Measurements from ENCODE around the gene COMMD9. TPM values are rescaled to one million over a fixed set of nuclear protein-coding genes. Genes with fewer than 3 reads are reported as not detected.
"Not testable (repeated sequence)": the region's sequence is repeated elsewhere in the genome, so short reads cannot be mapped to it uniquely, and the experiment has no call there.

Gene COMMD9
- total RNA-seq (10 to 100 TPM; 30.2 to 37.5 TPM), polyA plus RNA-seq (10 to 100 TPM; 23.6 to 28.9 TPM)
- long read RNA-seq, donor 1, transcript COMMD9-201 (6 exons, 2,954 nt) = major isoform, 89 of 101 reads
- long read RNA-seq, donor 1, partial matches to known transcripts = 1 of 101 reads
- long read RNA-seq, donor 1, other reads (novel, unspliced or antisense) = 8 of 101 reads
- long read RNA-seq, donor 2, transcript COMMD9-201 (6 exons, 2,954 nt) = major isoform, 12 of 15 reads
- long read RNA-seq, donor 2, partial matches to known transcripts = 0 of 15 reads
- long read RNA-seq, donor 2, other reads (novel, unspliced or antisense) = 2 of 15 reads

GRCh38 chr11:36289226-36289852 is at the start of gene COMMD9:
Gene COMMD9 (minus strand): TSS chr11:36289424. CDS start chr11:36289412, 12 bp downstream.
- Histone ChIP-seq H3K27me3 (ENCODE audit: control insufficient read depth in 1 of 2, insufficient read depth in 2 of 2, low read length in 1 of 2) (no peaks in the 10 kb centered on the region), H3K27ac (ENCODE audit: low read depth in 1 of 2, low read length in 2 of 2) (no peak within 1 kb of the TSS), H3K36me3 (ENCODE audit: control insufficient read depth in 1 of 2, insufficient read depth in 2 of 2, low read length in 1 of 2) (no peaks in the 10 kb centered on the region), H3K4me1 (ENCODE audit: control insufficient read depth in 1 of 2, insufficient read depth in 2 of 2, low read length in 2 of 2) (no peaks in the 10 kb centered on the region), H3K9me3 (ENCODE audit: control insufficient read depth, low read length) (no peaks in the 10 kb centered on the region), H3K4me3 (ENCODE audit: low read length in 2 of 2) (peak within 1 kb of the TSS; percentile 55 to 78)
- peak; percentile 98 for ATAC-seq (ENCODE audit: low FRiP score)
- peak; percentile 97 to 98 for DNase-seq
- 1 to 2% methylated on average over 31 of the region's 31 CpGs for WGBS, 2 donors
- intact Hi-C loops (cut with DNase I) = no loop called here

GRCh38 chr11:36333897-36334296 is 44.7 kb upstream of the COMMD9 start:
- H3K36me3 ChIP-seq (ENCODE audit: control insufficient read depth in 1 of 2, insufficient read depth in 2 of 2, low read length in 1 of 2) = no peaks in the 10 kb centered on the region
- no peak overlapping the region for H3K27ac ChIP-seq (ENCODE audit: low read depth in 1 of 2, low read length in 2 of 2)
- H3K9me3 ChIP-seq (ENCODE audit: control insufficient read depth, low read length) = no peaks in the 10 kb centered on the region
- intact Hi-C loops (cut with DNase I) = no loop called here
- ATAC-seq (ENCODE audit: low FRiP score) (no peak), DNase-seq (no peak)
- H3K4me1 ChIP-seq (ENCODE audit: control insufficient read depth in 1 of 2, insufficient read depth in 2 of 2, low read length in 2 of 2) = no peaks in the 10 kb centered on the region
- H3K27me3 ChIP-seq (ENCODE audit: control insufficient read depth in 1 of 2, insufficient read depth in 2 of 2, low read length in 1 of 2) = no peaks in the 10 kb centered on the region
- WGBS, 2 donors = 64 to 67% methylated on average over 2 of the region's 2 CpGs
- no peak overlapping the region for H3K4me3 ChIP-seq (ENCODE audit: low read length in 2 of 2)

- intact Hi-C loops (cut with DNase I) = no loop called here
- H3K4me3 ChIP-seq (ENCODE audit: low read length in 2 of 2) = no peak overlapping the region
- H3K4me1 ChIP-seq (ENCODE audit: control insufficient read depth in 1 of 2, insufficient read depth in 2 of 2, low read length in 2 of 2) = no peaks in the 10 kb centered on the region
- DNase-seq = no peak
- no peak overlapping the region for H3K27ac ChIP-seq (ENCODE audit: low read depth in 1 of 2, low read length in 2 of 2)
- WGBS, 2 donors = 97% methylated on average over 1 of the region's 1 CpG
- H3K36me3 ChIP-seq (ENCODE audit: control insufficient read depth in 1 of 2, insufficient read depth in 2 of 2, low read length in 1 of 2) = no peaks in the 10 kb centered on the region
- H3K27me3 ChIP-seq (ENCODE audit: control insufficient read depth in 1 of 2, insufficient read depth in 2 of 2, low read length in 1 of 2) = no peaks in the 10 kb centered on the region
- ATAC-seq (ENCODE audit: low FRiP score) = no peak
- H3K9me3 ChIP-seq (ENCODE audit: control insufficient read depth, low read length) = no peaks in the 10 kb centered on the region
Observed at GRCh38 chr11:36333468-36333867, 44.2 kb upstream of the COMMD9 start.

- ATAC-seq (ENCODE audit: low FRiP score) = no peak
- Histone ChIP-seq H3K36me3 (ENCODE audit: control insufficient read depth in 1 of 2, insufficient read depth in 2 of 2, low read length in 1 of 2) (no peaks in the 10 kb centered on the region), H3K9me3 (ENCODE audit: control insufficient read depth, low read length) (no peaks in the 10 kb centered on the region), H3K27ac (ENCODE audit: low read depth in 1 of 2, low read length in 2 of 2) (no peak overlapping the region), H3K4me1 (ENCODE audit: control insufficient read depth in 1 of 2, insufficient read depth in 2 of 2, low read length in 2 of 2) (no peaks in the 10 kb centered on the region), H3K27me3 (ENCODE audit: control insufficient read depth in 1 of 2, insufficient read depth in 2 of 2, low read length in 1 of 2) (no peaks in the 10 kb centered on the region), H3K4me3 (ENCODE audit: low read length in 2 of 2) (no peak overlapping the region)
- DNase-seq = no peak
- intact Hi-C loops (cut with DNase I) = no loop called here
- 94 to 99% methylated on average over 2 of the region's 2 CpGs for WGBS, 2 donors
Observed at GRCh38 chr11:36330411-36330810, 41.2 kb upstream of the COMMD9 start.

GRCh38 chr11:36328966-36329673 is 39.9 kb upstream of the COMMD9 start:
- Histone ChIP-seq H3K27me3 (ENCODE audit: control insufficient read depth in 1 of 2, insufficient read depth in 2 of 2, low read length in 1 of 2) (no peaks in the 10 kb centered on the region), H3K4me1 (ENCODE audit: control insufficient read depth in 1 of 2, insufficient read depth in 2 of 2, low read length in 2 of 2) (no peaks in the 10 kb centered on the region), H3K27ac (ENCODE audit: low read depth in 1 of 2, low read length in 2 of 2) (no peak overlapping the region), H3K9me3 (ENCODE audit: control insufficient read depth, low read length) (no peaks in the 10 kb centered on the region), H3K36me3 (ENCODE audit: control insufficient read depth in 1 of 2, insufficient read depth in 2 of 2, low read length in 1 of 2) (no peaks in the 10 kb centered on the region), H3K4me3 (ENCODE audit: low read length in 2 of 2) (no peak overlapping the region)
- DNase-seq (no peak), ATAC-seq (ENCODE audit: low FRiP score) (no peak)
- intact Hi-C loops (cut with DNase I) = no loop called here
- WGBS, 2 donors = 81 to 84% methylated on average over 2 of the region's 2 CpGs

- Histone ChIP-seq H3K27ac (ENCODE audit: low read depth in 1 of 2, low read length in 2 of 2) (no peak overlapping the region), H3K9me3 (ENCODE audit: control insufficient read depth, low read length) (no peaks in the 10 kb centered on the region), H3K27me3 (ENCODE audit: control insufficient read depth in 1 of 2, insufficient read depth in 2 of 2, low read length in 1 of 2) (no peaks in the 10 kb centered on the region), H3K36me3 (ENCODE audit: control insufficient read depth in 1 of 2, insufficient read depth in 2 of 2, low read length in 1 of 2) (no peaks in the 10 kb centered on the region), H3K4me1 (ENCODE audit: control insufficient read depth in 1 of 2, insufficient read depth in 2 of 2, low read length in 2 of 2) (no peaks in the 10 kb centered on the region), H3K4me3 (ENCODE audit: low read length in 2 of 2) (no peak overlapping the region)
- DNase-seq (no peak), ATAC-seq (ENCODE audit: low FRiP score) (no peak)
- 79 to 87% methylated on average over 3 of the region's 3 CpGs for WGBS, 2 donors
- intact Hi-C loops (cut with DNase I) = no loop called here
Observed at GRCh38 chr11:36326524-36327419, 37.5 kb upstream of the COMMD9 start.

GRCh38 chr11:36325403-36325802 is 36.2 kb upstream of the COMMD9 start:
- H3K4me1 ChIP-seq (ENCODE audit: control insufficient read depth in 1 of 2, insufficient read depth in 2 of 2, low read length in 2 of 2); H3K27me3 ChIP-seq (ENCODE audit: control insufficient read depth in 1 of 2, insufficient read depth in 2 of 2, low read length in 1 of 2); H3K9me3 ChIP-seq (ENCODE audit: control insufficient read depth, low read length); DNase-seq; H3K27ac ChIP-seq (ENCODE audit: low read depth in 1 of 2, low read length in 2 of 2); intact Hi-C loops (cut with DNase I); ATAC-seq (ENCODE audit: low FRiP score); H3K4me3 ChIP-seq (ENCODE audit: low read length in 2 of 2); H3K36me3 ChIP-seq (ENCODE audit: control insufficient read depth in 1 of 2, insufficient read depth in 2 of 2, low read length in 1 of 2): not testable (repeated sequence)
- 85 to 89% methylated on average over 5 of the region's 5 CpGs for WGBS, 2 donors

- intact Hi-C loops (cut with DNase I); ATAC-seq (ENCODE audit: low FRiP score); H3K27ac ChIP-seq (ENCODE audit: low read depth in 1 of 2, low read length in 2 of 2); H3K36me3 ChIP-seq (ENCODE audit: control insufficient read depth in 1 of 2, insufficient read depth in 2 of 2, low read length in 1 of 2); H3K4me3 ChIP-seq (ENCODE audit: low read length in 2 of 2); H3K9me3 ChIP-seq (ENCODE audit: control insufficient read depth, low read length); H3K4me1 ChIP-seq (ENCODE audit: control insufficient read depth in 1 of 2, insufficient read depth in 2 of 2, low read length in 2 of 2); DNase-seq; H3K27me3 ChIP-seq (ENCODE audit: control insufficient read depth in 1 of 2, insufficient read depth in 2 of 2, low read length in 1 of 2): not testable (repeated sequence)
- WGBS, 2 donors = 92 to 97% methylated on average over 15 of the region's 15 CpGs
Observed at GRCh38 chr11:36324956-36325355, 35.7 kb upstream of the COMMD9 start.

All from aorta (tissue), 5 donors.